ENCODE results near the gene PSMF1.

Gene PSMF1

GRCh38 chr20:1124421-1124820 lies 6.0 kb downstream of the PSMF1 start:
- Mint-ChIP-seq H3K27me3 (ENCODE audit: low read depth, poor library complexity) (peaks cover 5% of the 10 kb centered on the region), H3K4me1 (peaks cover 37% of the 10 kb centered on the region), H3K36me3 (ENCODE audit: low read depth) (peaks cover 41% of the 10 kb centered on the region), H3K27ac (no peak overlapping the region), H3K9me3 (no peaks in the 10 kb centered on the region), H3K4me3 (no peak overlapping the region)
- no peak for TF ChIP-seq CTCF (IDR thresholded peaks at IDR 0.05)
- no peak for DNase-seq

DNA sequence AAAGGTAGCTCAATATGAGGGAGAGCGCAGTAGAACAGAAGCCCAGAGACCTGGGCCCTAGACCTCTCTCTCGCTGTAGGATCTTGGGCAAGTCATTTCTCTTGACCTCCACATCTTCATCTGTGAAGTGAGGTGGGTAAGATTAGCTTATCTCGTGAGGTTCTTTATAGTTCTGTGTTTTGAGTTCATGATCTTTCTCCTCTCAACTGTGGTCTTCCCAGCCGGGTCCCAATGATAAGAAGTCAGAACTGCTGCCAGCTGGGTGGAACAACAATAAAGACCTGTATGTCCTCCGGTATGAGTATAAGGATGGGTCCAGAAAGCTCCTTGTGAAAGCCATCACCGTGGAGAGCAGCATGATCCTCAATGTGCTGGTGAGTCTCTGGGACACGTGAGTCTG lies 6.9 kb downstream of the PSMF1 start:
- H3K4me1 Mint-ChIP-seq: peaks cover 33% of the 10 kb centered on the region
- peaks cover 2% of the 10 kb centered on the region for H3K27me3 Mint-ChIP-seq (ENCODE audit: low read depth, poor library complexity)
- no peak overlapping the region for H3K4me3 Mint-ChIP-seq
- H3K27ac Mint-ChIP-seq: no peak overlapping the region
- peaks cover 46% of the 10 kb centered on the region for H3K36me3 Mint-ChIP-seq (ENCODE audit: low read depth)
- DNase-seq: no peak
- TF ChIP-seq CTCF (IDR thresholded peaks at IDR 0.05): no peak
- H3K9me3 Mint-ChIP-seq: no peaks in the 10 kb centered on the region

GRCh38 chr20:1127840-1128239 lies 9.4 kb downstream of the PSMF1 start:
- DNase-seq: no peak
- no peak overlapping the region for H3K27ac Mint-ChIP-seq
- peaks cover 5% of the 10 kb centered on the region for H3K9me3 Mint-ChIP-seq
- peaks cover 66% of the 10 kb centered on the region for H3K36me3 Mint-ChIP-seq (ENCODE audit: low read depth)
- H3K27me3 Mint-ChIP-seq (ENCODE audit: low read depth, poor library complexity): peaks cover 2% of the 10 kb centered on the region
- no peak for TF ChIP-seq CTCF (IDR thresholded peaks at IDR 0.05)
- H3K4me1 Mint-ChIP-seq: peaks cover 14% of the 10 kb centered on the region
- no peak overlapping the region for H3K4me3 Mint-ChIP-seq

DNA sequence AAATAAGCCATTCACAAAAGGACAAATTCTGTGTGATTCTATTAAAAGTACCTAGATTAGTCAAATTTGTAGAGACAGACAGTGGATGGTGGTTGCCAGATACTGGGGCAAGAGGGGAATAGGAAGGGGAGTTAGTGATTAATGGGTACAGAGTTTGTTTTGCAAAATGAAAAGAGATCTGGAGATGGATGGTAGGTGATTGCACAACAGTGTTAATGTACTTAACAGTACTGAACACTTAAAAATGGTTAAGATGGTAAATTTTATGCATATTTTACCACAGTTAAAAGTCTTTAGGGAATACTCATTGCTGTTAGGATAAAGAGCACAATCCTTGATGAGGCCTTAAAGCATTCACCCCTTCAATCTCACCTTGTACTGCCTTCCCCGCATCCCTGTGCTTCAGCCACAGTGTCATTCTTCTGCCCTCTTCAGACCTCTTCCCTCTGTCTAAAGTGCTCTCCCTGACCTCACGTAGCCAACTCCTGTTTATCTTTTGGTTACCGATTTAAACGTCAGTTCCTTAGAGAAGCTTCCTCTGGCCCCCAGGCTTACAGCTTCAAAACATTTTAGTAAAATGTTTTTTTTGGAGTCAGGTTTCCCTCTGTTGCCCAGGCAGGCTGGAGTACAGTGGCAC lies 11.8 kb downstream of the PSMF1 start:
- Mint-ChIP-seq H3K9me3 (peaks cover 8% of the 10 kb centered on the region), H3K4me3 (no peak overlapping the region), H3K36me3 (ENCODE audit: low read depth) (peaks cover 85% of the 10 kb centered on the region), H3K27me3 (ENCODE audit: low read depth, poor library complexity) (peaks cover 2% of the 10 kb centered on the region), H3K27ac (peak overlapping the region; percentile 81), H3K4me1 (peaks cover 8% of the 10 kb centered on the region)
- no peak for DNase-seq
- TF ChIP-seq CTCF (IDR thresholded peaks at IDR 0.05): no peak

DNA sequence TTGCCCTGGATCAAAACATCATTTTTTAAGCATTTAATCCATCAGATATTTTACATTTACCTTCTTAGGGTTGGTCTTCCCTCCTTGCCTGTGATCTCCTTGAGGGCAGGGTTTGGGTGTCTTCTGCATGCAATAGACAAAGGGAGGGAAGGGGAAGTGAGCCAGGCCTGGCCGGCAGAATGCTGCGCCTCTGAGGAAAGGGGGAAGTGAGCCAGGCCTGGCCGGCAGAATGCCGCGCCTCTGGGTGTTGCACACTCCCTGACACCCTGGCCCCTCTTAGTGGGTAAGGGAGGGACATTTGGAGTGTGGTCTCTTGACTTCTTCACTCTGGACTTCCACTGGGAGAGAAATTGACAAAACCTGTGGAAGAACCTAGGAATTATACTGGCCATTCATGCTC lies 12.4 kb downstream of the PSMF1 start:
- Mint-ChIP-seq H3K4me3 (no peak overlapping the region), H3K36me3 (ENCODE audit: low read depth) (peaks cover 86% of the 10 kb centered on the region), H3K9me3 (peaks cover 8% of the 10 kb centered on the region), H3K27me3 (ENCODE audit: low read depth, poor library complexity) (peaks cover 2% of the 10 kb centered on the region), H3K4me1 (peaks cover 8% of the 10 kb centered on the region), H3K27ac (peak overlapping the region; percentile 29)
- no peak for TF ChIP-seq CTCF (IDR thresholded peaks at IDR 0.05)
- DNase-seq: no peak

- no peak overlapping the region for H3K4me3 Mint-ChIP-seq
- peaks cover 8% of the 10 kb centered on the region for H3K4me1 Mint-ChIP-seq
- no peak for TF ChIP-seq CTCF (IDR thresholded peaks at IDR 0.05)
- H3K36me3 Mint-ChIP-seq (ENCODE audit: low read depth): peaks cover 86% of the 10 kb centered on the region
- H3K9me3 Mint-ChIP-seq: peaks cover 8% of the 10 kb centered on the region
- DNase-seq: no peak
- H3K27ac Mint-ChIP-seq: peak overlapping the region; percentile 29
- peaks cover 2% of the 10 kb centered on the region for H3K27me3 Mint-ChIP-seq (ENCODE audit: low read depth, poor library complexity)
Measured at GRCh38 chr20:1131354-1131753, 13.0 kb downstream of the PSMF1 start.

All from nephron progenitor cell (in vitro differentiated cells).